Activated naive CD8-positive, alpha-beta T cell treated with anti-CD3 and anti-CD28 coated beads, Interleukin-2, amount 10 ng/mL, durations not matched to agents 7 days and 5 days (primary cell): ENCODE measurements around the gene SMOC2. TPM values are rescaled to one million over a fixed set of nuclear protein-coding genes. Genes with fewer than 3 reads are reported as not detected.

Experiments
- ATAC-seq: fragments of 150-1000 bp; cut with Tn5 transposase; one replicate; pipeline ENCODE4 v1.10.0; 2021; ENCODE audit warnings: low read depth, moderate library complexity
- POLR2A ChIA-PET: fragments of 350-600 bp; sonication (Branson Sonifier 250); formaldehyde crosslinking; loops from one replicate; lab custom pipeline; 2021; ENCODE audit warnings: antibody characterized with exemption; lab: Charles Lee
- DNase-seq: peaks from one replicate; pipeline ENCODE4 v3.0.0; 2021
- H3K27ac Mint-ChIP-seq: one replicate; pipeline ENCODE4 v1.8.0; 2022; ENCODE audit warnings: mild to moderate bottlenecking, mixed read lengths
- H3K27me3 Mint-ChIP-seq: one replicate; pipeline ENCODE4 v1.8.0; 2022; ENCODE audit warnings: mild to moderate bottlenecking, moderate library complexity, mixed read lengths
- H3K36me3 Mint-ChIP-seq: one replicate; pipeline ENCODE4 v1.8.0; 2021; ENCODE audit warnings: mild to moderate bottlenecking, mixed read lengths
- H3K4me1 Mint-ChIP-seq: one replicate; pipeline ENCODE4 v1.8.0; 2021; ENCODE audit warnings: mixed read lengths
- H3K4me3 Mint-ChIP-seq: one replicate; pipeline ENCODE4 v1.8.0; 2022; ENCODE audit warnings: mild to moderate bottlenecking, moderate library complexity, mixed read lengths
- H3K9me3 Mint-ChIP-seq: one replicate; pipeline ENCODE4 v1.8.0; 2021; ENCODE audit warnings: mixed read lengths
- total RNA-seq, 2 experiments: library from RNA; stranded (reverse); gene quantifications; one replicate each; pipeline ENCODE4 v1.2.3, GENCODE V29; 2021

SMOC2 gene
- total RNA-seq, 2 experiments from 2014 or later = not detected

DNA sequence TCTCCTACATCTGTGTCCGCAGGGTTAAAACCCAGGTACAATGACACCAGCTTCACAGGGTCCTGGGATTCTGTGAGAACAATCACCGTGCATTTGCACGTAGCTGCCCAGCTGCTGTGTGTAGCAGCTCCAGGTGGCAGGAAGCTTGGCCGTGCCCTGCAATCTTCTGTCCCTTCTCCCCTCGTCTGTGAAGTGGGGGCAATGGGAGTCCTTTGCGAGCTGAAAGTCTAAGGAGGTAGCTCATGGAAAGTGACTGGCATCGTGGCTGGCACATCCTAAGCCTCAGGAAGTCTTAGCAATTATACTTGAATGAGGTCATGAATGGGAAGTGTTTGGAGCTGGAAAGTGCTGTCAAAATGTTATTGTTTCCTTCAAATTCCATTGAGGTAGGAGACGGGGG is 137.1 kb downstream of the SMOC2 start:
- no peaks in the 10 kb centered on the region for H3K36me3 Mint-ChIP-seq
- H3K4me3 Mint-ChIP-seq = no peak overlapping the region
- peaks cover 2% of the 10 kb centered on the region for H3K27me3 Mint-ChIP-seq
- H3K9me3 Mint-ChIP-seq = no peaks in the 10 kb centered on the region
- ATAC-seq (no peak), DNase-seq (no peak)
- H3K27ac Mint-ChIP-seq = no peak overlapping the region
- no peaks in the 10 kb centered on the region for H3K4me1 Mint-ChIP-seq
- POLR2A ChIA-PET = no interaction called here

DNA sequence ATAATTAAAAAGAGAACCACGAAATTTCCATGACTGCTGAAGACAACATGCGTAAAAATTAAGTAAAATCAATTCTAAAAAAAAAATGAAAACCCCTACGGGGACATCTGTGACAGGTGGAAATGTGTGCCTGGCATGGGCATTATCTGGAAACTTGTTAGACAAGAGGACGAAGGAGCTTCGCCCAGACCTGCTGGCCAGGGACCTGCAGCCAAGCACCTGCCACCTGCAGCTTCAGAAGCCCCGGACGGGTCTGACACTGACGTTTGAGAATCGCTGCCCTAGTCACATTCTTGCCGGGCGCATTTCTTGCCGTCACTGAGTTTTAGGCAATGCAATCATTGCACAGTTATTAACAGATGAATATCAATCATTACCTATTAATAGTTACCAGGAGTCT is 140.3 kb downstream of the SMOC2 start:
- H3K27ac Mint-ChIP-seq = no peak overlapping the region
- POLR2A ChIA-PET = no interaction called here
- H3K4me1 Mint-ChIP-seq = no peaks in the 10 kb centered on the region
- ATAC-seq (no peak), DNase-seq (no peak)
- no peaks in the 10 kb centered on the region for H3K36me3 Mint-ChIP-seq
- H3K27me3 Mint-ChIP-seq = peaks cover 4% of the 10 kb centered on the region
- H3K9me3 Mint-ChIP-seq = no peaks in the 10 kb centered on the region
- no peak overlapping the region for H3K4me3 Mint-ChIP-seq

DNA sequence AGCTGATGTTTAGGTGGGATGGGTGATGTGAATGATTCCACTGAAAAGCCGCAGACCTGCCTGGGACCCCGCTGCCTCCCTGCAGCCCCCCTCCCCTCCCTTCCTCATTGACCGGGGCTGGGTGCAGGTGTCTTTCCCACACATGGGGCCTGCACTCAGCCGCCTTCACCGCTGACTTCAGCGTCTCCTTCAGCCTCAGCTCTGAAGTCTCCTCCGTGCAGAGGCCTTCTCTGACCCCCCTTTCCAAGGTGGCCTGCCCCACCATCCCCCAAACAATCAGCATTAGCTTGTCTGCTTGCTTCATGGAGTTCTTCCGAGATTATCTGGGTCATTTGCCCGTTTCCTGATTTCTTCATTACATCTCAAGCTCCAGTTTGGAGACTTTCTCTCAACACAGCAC is 140.7 kb downstream of the SMOC2 start:
- Mint-ChIP-seq H3K36me3 (no peaks in the 10 kb centered on the region), H3K4me3 (no peak overlapping the region), H3K9me3 (no peaks in the 10 kb centered on the region), H3K27me3 (peaks cover 2% of the 10 kb centered on the region), H3K4me1 (no peaks in the 10 kb centered on the region), H3K27ac (no peak overlapping the region)
- ATAC-seq (no peak), DNase-seq (no peak)
- POLR2A ChIA-PET = no interaction called here

DNA sequence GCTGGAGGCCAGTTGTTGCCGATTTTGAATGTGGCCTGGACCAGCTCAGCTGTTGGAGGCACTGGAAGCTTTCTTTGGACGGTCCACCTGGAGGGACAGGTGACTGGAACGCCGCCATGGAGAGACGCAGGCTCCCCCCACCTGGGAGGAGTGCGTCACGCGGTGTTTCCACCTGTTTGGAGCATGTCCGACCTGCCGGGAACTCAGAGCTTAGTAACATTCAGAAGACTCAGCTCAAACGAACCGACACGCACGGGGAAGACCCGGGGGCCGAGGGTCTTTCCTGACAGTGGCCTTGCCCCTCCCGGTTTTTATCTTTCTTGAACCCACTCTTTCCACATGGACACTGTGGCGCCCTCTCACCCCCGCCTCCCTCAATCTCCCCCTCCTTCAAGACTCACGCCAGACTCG is 141.6 kb downstream of the SMOC2 start:
- Mint-ChIP-seq H3K9me3 (no peaks in the 10 kb centered on the region), H3K27me3 (peaks cover 2% of the 10 kb centered on the region), H3K27ac (no peak overlapping the region), H3K36me3 (no peaks in the 10 kb centered on the region), H3K4me1 (no peaks in the 10 kb centered on the region), H3K4me3 (no peak overlapping the region)
- DNase-seq (no peak), ATAC-seq (no peak)
- POLR2A ChIA-PET = no interaction called here

DNA sequence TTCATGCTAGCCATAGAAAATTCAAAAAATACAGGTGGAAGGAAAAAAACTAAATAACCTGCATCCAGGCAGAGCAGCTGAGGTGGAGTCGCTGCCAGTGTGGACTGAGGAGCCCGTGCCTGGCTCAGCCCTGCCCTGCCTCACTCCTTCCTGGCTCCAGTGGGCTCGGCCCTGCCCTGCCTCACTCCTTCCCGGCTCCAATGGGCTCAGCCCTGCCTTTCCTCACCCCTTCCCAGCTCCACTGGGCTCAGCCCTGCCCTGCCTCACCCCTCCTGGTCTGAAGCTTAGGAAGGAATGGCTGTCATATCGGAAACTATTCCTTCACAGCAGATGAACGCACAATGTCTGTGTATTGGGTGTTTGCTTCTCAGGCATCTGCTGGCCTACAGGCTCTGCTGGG is 142.1 kb downstream of the SMOC2 start:
- no peaks in the 10 kb centered on the region for H3K9me3 Mint-ChIP-seq
- POLR2A ChIA-PET = no interaction called here
- ATAC-seq (no peak), DNase-seq (no peak)
- H3K4me3 Mint-ChIP-seq = no peak overlapping the region
- H3K27ac Mint-ChIP-seq = no peak overlapping the region
- H3K4me1 Mint-ChIP-seq = no peaks in the 10 kb centered on the region
- peaks cover 2% of the 10 kb centered on the region for H3K27me3 Mint-ChIP-seq
- no peaks in the 10 kb centered on the region for H3K36me3 Mint-ChIP-seq

DNA sequence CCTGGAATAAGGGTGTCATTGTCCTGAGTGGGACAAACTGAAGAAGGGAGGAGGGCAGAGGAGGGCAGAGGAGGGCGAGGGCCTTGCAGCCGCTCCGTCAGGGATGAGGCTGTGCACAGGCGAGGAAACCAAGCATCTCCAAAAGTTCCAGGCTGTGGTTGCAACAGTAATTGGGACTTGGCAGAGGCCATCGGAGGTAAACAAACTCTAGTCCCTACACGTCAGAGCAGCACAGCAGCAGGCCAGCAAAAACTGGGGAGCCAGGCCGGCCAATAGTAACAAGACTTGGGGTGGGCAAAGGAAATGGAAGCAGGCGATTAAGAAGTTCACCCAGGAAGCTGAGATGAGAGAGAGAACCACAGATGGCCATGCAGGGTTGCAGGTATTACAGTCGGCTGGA is 142.8 kb downstream of the SMOC2 start:
- no peaks in the 10 kb centered on the region for H3K4me1 Mint-ChIP-seq
- ATAC-seq (no peak), DNase-seq (no peak)
- H3K27me3 Mint-ChIP-seq = peaks cover 2% of the 10 kb centered on the region
- no peaks in the 10 kb centered on the region for H3K36me3 Mint-ChIP-seq
- POLR2A ChIA-PET = no interaction called here
- H3K27ac Mint-ChIP-seq = no peak overlapping the region
- no peak overlapping the region for H3K4me3 Mint-ChIP-seq
- H3K9me3 Mint-ChIP-seq = no peaks in the 10 kb centered on the region

DNA sequence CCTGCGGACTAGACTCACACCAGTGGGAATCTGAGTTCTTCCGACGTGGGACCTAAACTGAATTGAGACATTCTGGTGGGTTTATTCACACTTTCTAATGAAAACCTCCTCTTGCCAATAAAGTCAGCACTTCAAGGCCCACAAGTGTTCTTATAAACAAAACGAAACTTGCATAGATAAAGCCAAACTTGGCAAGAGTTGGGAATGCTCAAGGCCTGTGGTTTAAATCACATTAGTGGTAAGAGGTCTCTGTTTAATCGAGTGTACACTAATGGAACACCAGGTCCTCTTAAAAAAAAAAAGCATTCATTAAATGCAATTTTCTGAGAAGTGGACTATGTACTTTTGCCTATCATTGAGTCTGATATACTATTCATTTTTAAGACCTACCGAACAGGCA is 143.3 kb downstream of the SMOC2 start:
- Mint-ChIP-seq H3K9me3 (no peaks in the 10 kb centered on the region), H3K27me3 (peaks cover 2% of the 10 kb centered on the region), H3K36me3 (no peaks in the 10 kb centered on the region), H3K27ac (no peak overlapping the region), H3K4me3 (no peak overlapping the region), H3K4me1 (no peaks in the 10 kb centered on the region)
- ATAC-seq (no peak), DNase-seq (no peak)
- POLR2A ChIA-PET = no interaction called here

DNA sequence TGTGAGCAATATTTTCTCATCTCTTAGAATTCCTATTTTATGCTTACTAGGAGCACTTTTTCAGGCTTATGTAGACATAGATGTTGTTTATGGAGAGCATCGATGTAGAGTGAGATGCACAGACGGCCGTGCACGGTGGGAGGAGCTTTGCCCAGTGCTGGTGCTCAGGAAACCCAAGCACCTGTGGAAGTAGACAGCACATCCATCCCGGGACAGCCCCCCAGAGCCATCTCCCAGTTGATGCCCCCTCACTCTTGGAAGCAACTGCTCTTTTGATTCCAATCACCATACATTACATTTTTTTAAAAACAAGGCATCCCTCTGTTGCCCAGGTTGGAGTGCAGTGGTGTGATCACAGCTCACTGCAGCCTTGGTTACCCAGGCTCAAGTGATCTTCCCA is 143.7 kb downstream of the SMOC2 start:
- Mint-ChIP-seq H3K27me3 (peaks cover 2% of the 10 kb centered on the region), H3K36me3 (no peaks in the 10 kb centered on the region), H3K4me1 (no peaks in the 10 kb centered on the region), H3K9me3 (no peaks in the 10 kb centered on the region), H3K4me3 (no peak overlapping the region), H3K27ac (no peak overlapping the region)
- ATAC-seq (no peak), DNase-seq (no peak)
- POLR2A ChIA-PET = no interaction called here

DNA sequence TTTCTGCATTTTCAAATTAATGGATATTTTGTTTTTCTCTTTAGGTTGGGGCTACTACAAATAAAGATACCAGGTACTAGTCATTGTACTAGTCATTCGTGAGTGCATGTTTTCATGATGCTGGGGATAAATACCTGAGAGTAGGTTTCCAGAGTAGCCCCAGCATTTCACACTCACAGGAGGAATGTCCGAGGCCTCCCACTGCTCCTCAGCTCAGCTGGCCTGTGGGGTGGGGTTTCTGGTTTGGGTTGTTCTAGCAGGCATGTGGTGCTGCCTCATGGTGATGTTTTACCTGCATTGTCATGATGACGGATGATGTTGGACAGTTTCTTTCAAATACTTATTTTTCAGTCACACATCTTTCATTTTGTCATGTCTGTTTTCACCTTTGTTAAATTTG is 144.5 kb downstream of the SMOC2 start:
- H3K36me3 Mint-ChIP-seq = no peaks in the 10 kb centered on the region
- H3K27me3 Mint-ChIP-seq = peaks cover 2% of the 10 kb centered on the region
- no peaks in the 10 kb centered on the region for H3K9me3 Mint-ChIP-seq
- POLR2A ChIA-PET = no interaction called here
- no peak overlapping the region for H3K4me3 Mint-ChIP-seq
- DNase-seq = no peak
- H3K27ac Mint-ChIP-seq = no peak overlapping the region
- H3K4me1 Mint-ChIP-seq = no peaks in the 10 kb centered on the region
- no peak for ATAC-seq

DNA sequence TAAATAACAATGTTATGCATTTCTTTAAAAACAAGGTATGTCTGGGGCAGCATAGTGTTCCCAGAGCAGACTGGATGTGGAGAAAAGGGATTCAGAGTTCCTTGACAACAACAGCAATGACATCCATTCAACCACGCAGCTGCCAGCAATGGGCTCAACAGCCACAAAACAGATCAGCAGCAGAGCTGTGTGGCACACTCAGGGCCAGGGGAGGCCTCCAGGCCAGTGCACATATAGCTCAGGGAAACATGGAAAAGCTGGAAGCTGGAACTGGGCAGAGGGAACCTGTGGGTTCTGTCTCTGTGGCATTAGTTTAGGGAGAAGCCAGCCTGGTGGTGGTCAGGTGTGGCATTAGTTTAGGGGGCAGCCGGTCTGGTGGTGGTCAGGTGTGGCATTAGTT is 148.3 kb downstream of the SMOC2 start:
- DNase-seq (no peak), ATAC-seq (no peak)
- Mint-ChIP-seq H3K27me3 (peaks cover 2% of the 10 kb centered on the region), H3K27ac (no peak overlapping the region), H3K4me3 (no peak overlapping the region), H3K9me3 (no peaks in the 10 kb centered on the region), H3K4me1 (no peaks in the 10 kb centered on the region), H3K36me3 (no peaks in the 10 kb centered on the region)
- POLR2A ChIA-PET = no interaction called here

DNA sequence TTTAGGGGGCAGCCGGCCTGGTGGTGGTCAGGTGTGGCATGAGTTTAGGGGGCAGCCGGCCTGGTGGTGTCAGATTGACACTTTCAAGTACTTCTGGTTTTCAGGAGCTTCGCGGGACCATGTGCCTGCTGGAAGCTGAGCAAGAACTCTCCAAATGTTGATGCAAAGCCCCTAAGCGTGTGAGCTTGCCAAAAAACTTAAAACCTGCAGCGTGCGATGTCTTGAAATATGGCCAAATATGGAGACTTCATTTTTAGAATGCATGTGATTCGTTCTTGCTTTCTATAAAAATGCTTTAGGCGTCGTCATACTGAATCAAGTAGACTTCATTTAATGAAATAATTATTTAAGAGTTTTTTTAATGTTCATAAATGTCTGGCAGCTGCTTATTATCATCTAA is 149.4 kb downstream of the SMOC2 start:
- Mint-ChIP-seq H3K36me3 (no peaks in the 10 kb centered on the region), H3K4me3 (no peak overlapping the region), H3K27me3 (no peaks in the 10 kb centered on the region), H3K27ac (no peak overlapping the region), H3K9me3 (no peaks in the 10 kb centered on the region), H3K4me1 (no peaks in the 10 kb centered on the region)
- POLR2A ChIA-PET = no interaction called here
- ATAC-seq (no peak), DNase-seq (no peak)

DNA sequence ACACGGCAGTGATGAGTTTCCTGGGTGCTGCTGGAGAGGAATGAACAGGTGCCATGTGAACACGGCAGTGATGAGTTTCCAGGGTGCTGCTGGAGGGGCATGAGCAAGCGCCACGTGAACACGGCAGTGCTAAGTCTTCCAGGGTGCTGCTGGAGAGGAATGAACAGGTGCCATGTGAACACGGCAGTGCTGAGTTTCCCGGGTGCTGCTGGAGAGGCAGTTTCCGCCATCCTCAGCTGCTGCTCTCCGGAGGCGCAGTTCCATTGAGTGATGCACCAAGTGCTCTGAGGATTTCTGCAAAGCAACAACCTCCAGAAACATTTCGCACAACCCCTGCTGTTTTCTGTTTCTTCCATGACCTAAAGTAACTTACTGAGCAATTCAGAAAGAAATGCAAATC is 155.4 kb downstream of the SMOC2 start:
- Mint-ChIP-seq H3K4me3 (no peak overlapping the region), H3K27me3 (no peaks in the 10 kb centered on the region), H3K27ac (no peak overlapping the region), H3K9me3 (peaks cover 1% of the 10 kb centered on the region), H3K36me3 (no peaks in the 10 kb centered on the region), H3K4me1 (no peaks in the 10 kb centered on the region)
- ATAC-seq = no peak
- POLR2A ChIA-PET = no interaction called here
- no peak for DNase-seq

DNA sequence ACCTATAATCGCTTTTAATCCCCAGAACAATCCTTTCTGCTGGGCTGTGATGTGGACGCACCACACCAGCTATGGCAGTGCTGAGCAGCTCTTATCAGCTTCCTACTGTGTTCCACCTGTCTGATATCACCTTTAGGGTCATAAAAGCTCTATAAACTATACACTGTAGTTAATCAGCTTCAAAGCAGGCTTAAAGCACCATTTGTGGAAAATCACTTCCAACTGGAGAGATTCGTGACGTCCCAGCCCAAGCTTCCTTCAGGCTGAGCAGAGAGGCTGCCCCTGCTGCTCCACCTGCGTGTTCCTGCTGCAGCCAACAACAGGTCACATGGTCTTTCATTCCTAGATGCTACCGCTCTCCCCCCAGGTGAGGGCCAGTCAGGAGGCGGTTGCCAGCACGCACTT is 156.5 kb downstream of the SMOC2 start:
- Mint-ChIP-seq H3K4me3 (no peak overlapping the region), H3K9me3 (peaks cover 1% of the 10 kb centered on the region), H3K27ac (no peak overlapping the region), H3K4me1 (no peaks in the 10 kb centered on the region), H3K36me3 (no peaks in the 10 kb centered on the region), H3K27me3 (no peaks in the 10 kb centered on the region)
- ATAC-seq (no peak), DNase-seq (no peak)
- POLR2A ChIA-PET = no interaction called here

DNA sequence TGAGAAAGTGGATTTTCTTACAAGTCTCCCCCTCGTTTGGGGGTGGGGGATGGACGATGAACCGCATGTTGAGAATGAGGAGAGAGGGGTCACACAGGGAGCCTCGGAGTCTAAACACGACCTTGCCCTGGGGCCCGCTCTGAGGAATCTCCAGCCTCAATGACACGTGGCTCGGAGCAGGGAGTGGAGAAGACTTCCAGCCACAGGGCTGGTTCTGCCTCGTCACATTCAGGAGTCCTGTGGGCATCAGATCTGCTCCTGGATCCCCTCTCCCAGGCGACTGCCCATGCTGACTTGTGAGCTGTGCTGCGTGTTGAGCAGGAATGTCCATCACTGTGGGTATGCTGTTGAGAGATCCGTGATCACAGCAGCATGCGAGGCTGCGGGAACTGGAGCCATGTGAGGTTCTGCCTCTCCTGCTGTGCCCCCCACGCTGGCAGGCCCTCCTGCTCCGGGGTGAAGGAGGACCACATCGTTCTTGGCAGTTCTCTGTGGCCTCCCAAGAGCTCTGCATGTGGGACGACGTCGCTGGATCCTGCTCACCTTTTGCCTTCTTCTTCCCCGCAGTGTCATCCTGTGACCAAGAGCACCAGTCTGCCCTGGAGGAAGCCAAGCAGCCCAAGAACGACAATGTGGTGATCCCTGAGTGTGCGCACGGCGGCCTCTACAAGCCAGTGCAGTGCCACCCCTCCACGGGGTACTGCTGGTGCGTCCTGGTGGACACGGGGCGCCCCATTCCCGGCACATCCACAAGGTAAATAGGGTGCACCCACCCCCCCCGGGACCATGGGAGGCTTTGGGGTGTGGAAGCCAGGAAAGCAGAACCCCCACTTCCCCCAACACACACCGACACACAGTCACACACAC is 157.5 kb downstream of the SMOC2 start:
- H3K4me1 Mint-ChIP-seq = no peaks in the 10 kb centered on the region
- H3K9me3 Mint-ChIP-seq = peaks cover 1% of the 10 kb centered on the region
- DNase-seq = no peak
- no peak overlapping the region for H3K27ac Mint-ChIP-seq
- POLR2A ChIA-PET = no interaction called here
- H3K36me3 Mint-ChIP-seq = no peaks in the 10 kb centered on the region
- no peaks in the 10 kb centered on the region for H3K27me3 Mint-ChIP-seq
- H3K4me3 Mint-ChIP-seq = no peak overlapping the region
- ATAC-seq = no peak
